Measurements from ENCODE around the gene ACIN1. TPM values are rescaled to one million over a fixed set of nuclear protein-coding genes. Genes with fewer than 3 reads are reported as not detected.

Gene ACIN1
- total RNA-seq, 3 donors from 2014 or later (not counting 1 experiment from before 2014, with no cell fraction given), result 321 to 395 (median 347) TPM

- peak in 2 of 3 donors; percentile 58 to 74 for ATAC-seq
- intact Hi-C loops (cut with micrococcal nuclease), result no loop called here
- H3K9me3 Mint-ChIP-seq, result no peaks in the 10 kb centered on the region
Observed at GRCh38 chr14:23076785-23077408, 18.0 kb downstream of the ACIN1 start.

GRCh38 chr14:23074906-23075305 is 20.0 kb downstream of the ACIN1 start:
- ATAC-seq (no peak), DNase-seq (no peak)
- Mint-ChIP-seq H3K27me3 (ENCODE audit: low read depth in 2 of 2) (no peaks in the 10 kb centered on the region), H3K4me3 (no peak overlapping the region), H3K4me1 (peaks cover 19 to 27% of the 10 kb centered on the region in 2 donors), H3K36me3 (peaks cover 9% of the 10 kb centered on the region), H3K27ac (peak overlapping the region in 1 of 2 donors; percentile 16), H3K9me3 (no peaks in the 10 kb centered on the region)
- Histone ChIP-seq H3K4me3 (ENCODE audit: low read length) (no peak overlapping the region), H3K36me3 (ENCODE audit: control insufficient read depth, insufficient read depth, low read length) (peaks cover 65% of the 10 kb centered on the region), H3K9me3 (ENCODE audit: control insufficient read depth, insufficient read depth, low read length) (no peaks in the 10 kb centered on the region), H3K4me1 (ENCODE audit: control insufficient read depth, insufficient read depth, low read length) (peaks cover 20% of the 10 kb centered on the region), H3K27ac (ENCODE audit: low read length) (no peak overlapping the region), H3K27me3 (ENCODE audit: control insufficient read depth, insufficient read depth, low read length) (no peaks in the 10 kb centered on the region)
- TF ChIP-seq CTCF (IDR thresholded peaks at IDR 0.05), result no peak
- 100% methylated on average over 1 of the region's 1 CpG for WGBS (ENCODE audit: insufficient coverage)
- intact Hi-C loops (cut with micrococcal nuclease), result no loop called here

More at GRCh38 chr14:23076785-23077408, 18.0 kb downstream of the ACIN1 start:
- no peak overlapping the region for H3K27ac Mint-ChIP-seq
- H3K4me1 Mint-ChIP-seq, result peaks cover under 1 to 11% of the 10 kb centered on the region in 2 donors
- Histone ChIP-seq H3K4me3 (ENCODE audit: low read length) (no peak overlapping the region), H3K4me1 (ENCODE audit: control insufficient read depth, insufficient read depth, low read length) (peaks cover 3% of the 10 kb centered on the region), H3K27me3 (ENCODE audit: control insufficient read depth, insufficient read depth, low read length) (no peaks in the 10 kb centered on the region), H3K27ac (ENCODE audit: low read length) (no peak overlapping the region), H3K9me3 (ENCODE audit: control insufficient read depth, insufficient read depth, low read length) (no peaks in the 10 kb centered on the region), H3K36me3 (ENCODE audit: control insufficient read depth, insufficient read depth, low read length) (peaks cover 85% of the 10 kb centered on the region)
- no peak overlapping the region for H3K4me3 Mint-ChIP-seq
- no peaks in the 10 kb centered on the region for H3K27me3 Mint-ChIP-seq (ENCODE audit: low read depth in 2 of 2)
- 100% methylated on average over 3 of the region's 5 CpGs for WGBS (ENCODE audit: insufficient coverage)
- H3K36me3 Mint-ChIP-seq, result peaks cover 29% of the 10 kb centered on the region
- DNase-seq, result peak in 1 of 2 donors; percentile 72
- peak; percentile 66 for TF ChIP-seq CTCF (IDR thresholded peaks at IDR 0.05)

GRCh38 chr14:23071921-23072539 is 22.9 kb downstream of the ACIN1 start:
- H3K36me3 Mint-ChIP-seq, result no peaks in the 10 kb centered on the region
- intact Hi-C loops (cut with micrococcal nuclease), result loop anchor here (2.0 kb wide), 1 partner anchor 23 kb away; the partner anchor contains the start of genes ACIN1 and C14orf119
- H3K27me3 Mint-ChIP-seq (ENCODE audit: low read depth in 2 of 2), result no peaks in the 10 kb centered on the region
- Histone ChIP-seq H3K36me3 (ENCODE audit: control insufficient read depth, insufficient read depth, low read length) (peaks cover 56% of the 10 kb centered on the region), H3K27ac (ENCODE audit: low read length) (peak overlapping the region; percentile 50), H3K9me3 (ENCODE audit: control insufficient read depth, insufficient read depth, low read length) (no peaks in the 10 kb centered on the region), H3K27me3 (ENCODE audit: control insufficient read depth, insufficient read depth, low read length) (no peaks in the 10 kb centered on the region), H3K4me1 (ENCODE audit: control insufficient read depth, insufficient read depth, low read length) (peaks cover 29% of the 10 kb centered on the region), H3K4me3 (ENCODE audit: low read length) (no peak overlapping the region)
- peaks cover 27 to 34% of the 10 kb centered on the region in 2 donors for H3K4me1 Mint-ChIP-seq
- DNase-seq (no peak), ATAC-seq (no peak)
- WGBS (ENCODE audit: insufficient coverage), result 92% methylated on average over 3 of the region's 5 CpGs
- peak overlapping the region; percentile 61 to 91 for H3K27ac Mint-ChIP-seq
- H3K9me3 Mint-ChIP-seq, result no peaks in the 10 kb centered on the region
- peak overlapping the region; percentile 91 for H3K4me3 Mint-ChIP-seq
- no peak for TF ChIP-seq CTCF (IDR thresholded peaks at IDR 0.05)
